B cell (primary cell): ENCODE results near the gene JPH3. TPM values are rescaled to one million over a fixed set of nuclear protein-coding genes. Genes with fewer than 3 reads are reported as not detected.
"Not testable (repeated sequence)": the region's sequence is repeated elsewhere in the genome, so short reads cannot be mapped to it uniquely, and the experiment has no call there.

Experiments
- ATAC-seq: fragments of 200-7000 bp; cut with Tn5 transposase; one replicate; pipeline ENCODE4 v1.10.0; 2021; ENCODE audit warnings: low read depth, mild to moderate bottlenecking, moderate number of reproducible peaks, moderate library complexity
- CTCF ChIA-PET: fragments of 350-600 bp; sonication (Branson Sonifier 250); formaldehyde crosslinking; loops from one replicate; lab custom pipeline; 2021; ENCODE audit warnings: antibody characterized with exemption, inconsistent platforms; lab: Charles Lee
- POLR2A ChIA-PET: fragments of 350-600 bp; sonication (Branson Sonifier 250); formaldehyde crosslinking; loops from one replicate; lab custom pipeline; 2021; ENCODE audit warnings: antibody characterized with exemption; lab: Charles Lee
- DNase-seq: peaks from one replicate; pipeline ENCODE4 v3.0.0; 2013
- H2AFZ ChIP-seq: 2 replicates; pipeline ENCODE4 v1.6.1; 2012; ENCODE audit warnings: mild to moderate bottlenecking, low read depth, low read length; ENCODE audit not compliant: insufficient read depth, poor library complexity, severe bottlenecking
- H3K27ac ChIP-seq, 2 donors: 1 replicate in 1 of 2; 2 replicates in 1 of 2; pipeline ENCODE4 v1.5.1; 2012 to 2013; ENCODE audit warnings: low read length in 2 of 2, mild to moderate bottlenecking in 2 of 2, moderate library complexity in 1 of 2
- H3K27me3 ChIP-seq, 4 experiments: fragments of 200-600 bp in 1 of 4; sonication (generic) in 1 of 4; replicated peaks in 1 of 4; 1 replicate in 2 of 4; 2 replicates in 2 of 4; pipeline versions ENCODE4 v1.6.1 to v1.7.0; 2013 to 2016; ENCODE audit warnings: low read length in 3 of 4, mild to moderate bottlenecking in 2 of 4, mixed read lengths in 1 of 4, moderate library complexity in 1 of 4; ENCODE audit not compliant: insufficient read depth in 4 of 4, control insufficient read depth in 3 of 4; ENCODE audit errors: control extremely low read depth in 1 of 4
- H3K36me3 ChIP-seq, 2 experiments: replicated peaks in 1 of 2; 1 replicate in 1 of 2; 2 replicates in 1 of 2; pipeline versions ENCODE4 v1.6.1 to v1.7.1; 2013; ENCODE audit warnings: low read length in 1 of 2; ENCODE audit not compliant: insufficient read depth in 2 of 2, control insufficient read depth in 1 of 2; ENCODE audit errors: control extremely low read depth in 1 of 2, extremely low read depth in 1 of 2
- H3K4me1 ChIP-seq, 2 donors: fragments of 200-600 bp in 1 of 2; sonication (generic) in 1 of 2; 1 replicate in 1 of 2; 2 replicates in 1 of 2; pipeline versions ENCODE4 v1.5.1 to v1.6.1; 2013 to 2017; ENCODE audit warnings: low read length in 2 of 2; ENCODE audit not compliant: control insufficient read depth in 2 of 2, insufficient read depth in 2 of 2
- H3K4me2 ChIP-seq: replicated peaks from 2 replicates; pipeline ENCODE3; 2012; ENCODE audit warnings: mild to moderate bottlenecking, low read depth, low read length; ENCODE audit not compliant: poor library complexity, severe bottlenecking
- H3K4me3 ChIP-seq, 5 experiments: fragments of 200-600 bp in 1 of 5; sonication (generic) in 1 of 5; 1 replicate in 3 of 5; 2 replicates in 2 of 5; pipeline versions ENCODE4 v1.5.1 to v1.7.0; 2011 to 2016; ENCODE audit warnings: low read length in 4 of 5, mild to moderate bottlenecking in 4 of 5, low read depth in 2 of 5, control low read depth in 1 of 5, moderate library complexity in 1 of 5; ENCODE audit not compliant: insufficient read depth in 1 of 5; ENCODE audit errors: control extremely low read depth in 1 of 5, extremely low read depth in 1 of 5
- H3K79me2 ChIP-seq: fragments of 200-600 bp; sonication (generic); one replicate; pipeline ENCODE4 v1.6.0; 2016; ENCODE audit warnings: low read length; ENCODE audit not compliant: control insufficient read depth, insufficient read depth
- H3K9ac ChIP-seq: fragments of 200-600 bp; sonication (generic); 2 replicates; pipeline ENCODE4 v1.6.1; 2017; ENCODE audit warnings: mild to moderate bottlenecking, low read length, moderate library complexity
- H3K9me3 ChIP-seq, 3 donors: one replicate each; pipeline versions ENCODE4 v1.6.1 to v1.7.1; 2013; ENCODE audit warnings: low read length in 2 of 3; ENCODE audit not compliant: control insufficient read depth in 2 of 3, insufficient read depth in 1 of 3; ENCODE audit errors: control extremely low read depth in 1 of 3
- H4K20me1 ChIP-seq: 2 replicates; pipeline ENCODE4 v1.6.0; 2012; ENCODE audit warnings: mild to moderate bottlenecking, low read length; ENCODE audit not compliant: insufficient read depth, control insufficient read depth, poor library complexity, severe bottlenecking
- H3K27ac Mint-ChIP-seq: one replicate; pipeline ENCODE4 v1.8.0; 2021; ENCODE audit warnings: mixed read lengths
- H3K27me3 Mint-ChIP-seq: one replicate; pipeline ENCODE4 v1.8.0; 2021; ENCODE audit warnings: mixed read lengths
- H3K4me1 Mint-ChIP-seq: one replicate; pipeline ENCODE4 v1.8.0; 2021; ENCODE audit warnings: mixed read lengths
- H3K4me3 Mint-ChIP-seq: one replicate; pipeline ENCODE4 v1.8.0; 2021; ENCODE audit warnings: mixed read lengths
- H3K9me3 Mint-ChIP-seq: one replicate; pipeline ENCODE4 v1.8.0; 2022; ENCODE audit warnings: mixed read lengths; ENCODE audit not compliant: insufficient read depth
- EZH2 ChIP-seq: IDR thresholded peaks from 2 replicates; pipeline ENCODE4 v1.6.1; 2012; ENCODE audit warnings: borderline replicate concordance, low read depth, mild to moderate bottlenecking, moderate library complexity, low read length; ENCODE audit not compliant: insufficient read depth, poor library complexity, severe bottlenecking
- WGBS: methylation state at CpG from one replicate; pipeline ENCODE4 v1.1.5; 2013; ENCODE audit warnings: missing lambda C conversion rate; ENCODE audit not compliant: insufficient coverage; 5-methylcytosine and 5-hydroxymethylcytosine counted together
- intact Hi-C: fragments of 100-400 bp; cut with micrococcal nuclease; formaldehyde crosslinking; loops from one replicate; pipeline ENCODE4 v1.10.0; 2022
- polyA plus RNA-seq: library from polyadenylated mRNA; depleted of rRNA; stranded (reverse); fragments of >200 nt; gene quantifications from 2 replicates; pipeline ENCODE4 v1.2.3, GENCODE V29; 2012
- total RNA-seq, 2 donors: library from RNA; stranded (reverse); fragments of 120-200 nt in 1 of 2; gene quantifications; 1 replicate in 1 of 2; 2 replicates in 1 of 2; pipeline versions ENCODE4 v1.2.3 to v1.2.4, GENCODE V29; 2013 to 2022
- TF ChIP-seq, protein P1 (sequence below): fragments of 200-600 bp; IDR thresholded peaks from one replicate; pipeline ENCODE4 v1.8.0; 2022; ENCODE audit warnings: antibody characterized with exemption, mild to moderate bottlenecking

Gene JPH3
- total and polyA plus RNA-seq, 2 donors (not counting 1 experiment from before 2014, with no cell fraction given): not detected

DNA sequence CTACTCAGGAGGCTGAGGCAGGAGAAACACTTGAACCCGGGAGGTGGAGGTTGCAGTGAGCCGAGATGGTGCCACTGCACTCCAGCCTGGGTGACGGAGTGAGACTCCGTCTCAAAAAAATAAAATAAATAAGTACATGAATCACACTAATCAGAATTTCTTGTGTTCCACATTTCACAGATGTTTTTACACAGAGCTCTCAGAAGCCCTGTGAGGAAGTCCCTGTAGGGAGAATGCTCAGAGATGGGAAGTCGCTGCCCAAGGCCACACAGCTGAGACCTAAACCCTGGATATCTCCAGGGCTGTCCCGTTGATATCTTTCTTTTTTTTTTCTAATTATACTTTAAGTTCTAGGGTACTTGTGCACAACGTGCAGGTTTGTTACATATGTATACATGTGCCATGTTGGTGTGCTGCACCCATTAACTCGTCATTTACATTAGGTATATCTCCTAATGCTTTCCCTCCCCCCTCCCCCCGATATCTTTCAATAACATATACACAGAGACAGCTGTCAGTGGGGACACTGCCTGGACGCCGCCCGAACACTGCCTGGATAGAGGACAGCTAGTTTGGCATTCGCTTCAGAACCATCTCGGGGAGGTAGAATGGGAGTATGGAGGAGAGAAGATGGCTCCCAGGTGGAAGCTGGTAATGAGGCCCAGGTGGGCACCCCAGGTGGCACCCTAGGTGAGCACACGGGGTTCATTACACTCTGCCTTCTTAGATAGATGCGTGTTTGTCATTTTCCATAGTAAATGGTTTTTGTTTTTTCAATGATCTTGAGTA lies 24.0 kb upstream of the JPH3 start:
- H3K4me3 Mint-ChIP-seq, H3K4me3 ChIP-seq, H3K4me2 ChIP-seq, H3K79me2 ChIP-seq, H3K36me3 ChIP-seq, H3K9me3 Mint-ChIP-seq, H3K4me1 Mint-ChIP-seq, H3K9ac ChIP-seq, H3K4me1 ChIP-seq, intact Hi-C loops, H3K9me3 ChIP-seq, CTCF ChIA-PET, POLR2A ChIA-PET, H3K27ac ChIP-seq, H4K20me1 ChIP-seq, DNase-seq, H3K27me3 ChIP-seq, ATAC-seq, H2AFZ ChIP-seq, H3K27ac Mint-ChIP-seq: not testable (repeated sequence)
- H3K27me3 Mint-ChIP-seq: peaks cover 37% of the 10 kb centered on the region
- WGBS: 92% methylated on average over 7 of the region's 16 CpGs

DNA sequence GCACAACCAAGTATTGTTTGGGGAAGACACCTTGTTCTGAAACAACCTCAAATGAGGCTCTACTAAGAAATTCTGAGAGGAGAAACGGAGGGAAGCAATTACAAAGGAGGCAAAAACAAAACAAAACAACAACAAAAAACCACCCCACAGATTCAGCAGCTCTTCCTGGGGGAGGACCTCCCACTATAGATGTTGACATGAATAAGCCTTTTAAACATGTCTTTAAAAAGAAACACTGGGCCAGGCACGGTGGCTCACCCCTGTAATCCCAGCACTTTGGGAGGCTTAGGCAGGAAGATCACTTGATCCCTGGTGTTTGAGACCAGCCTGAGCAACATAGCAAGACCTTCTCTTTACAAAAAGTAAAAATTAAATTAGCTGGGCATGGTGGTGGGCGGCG lies 22.6 kb upstream of the JPH3 start:
- Histone ChIP-seq H3K9ac (no peak overlapping the region), H4K20me1 (no peaks in the 10 kb centered on the region), H3K9me3 (peaks cover 0 to 9% (median 0%) of the 10 kb centered on the region in 3 donors), H2AFZ (no peak overlapping the region), H3K27me3 (peaks cover 0 to 9% (median 2%) of the 10 kb centered on the region in 4 experiments), H3K27ac (no peak overlapping the region), H3K4me1 (no peaks in the 10 kb centered on the region), H3K36me3 (no peaks in the 10 kb centered on the region), H3K4me3 (no peak overlapping the region), H3K4me2 (no peak overlapping the region), H3K79me2 (no peaks in the 10 kb centered on the region)
- intact Hi-C loops: no loop called here
- no peak for TF ChIP-seq EZH2
- TF ChIP-seq, protein P1, sequence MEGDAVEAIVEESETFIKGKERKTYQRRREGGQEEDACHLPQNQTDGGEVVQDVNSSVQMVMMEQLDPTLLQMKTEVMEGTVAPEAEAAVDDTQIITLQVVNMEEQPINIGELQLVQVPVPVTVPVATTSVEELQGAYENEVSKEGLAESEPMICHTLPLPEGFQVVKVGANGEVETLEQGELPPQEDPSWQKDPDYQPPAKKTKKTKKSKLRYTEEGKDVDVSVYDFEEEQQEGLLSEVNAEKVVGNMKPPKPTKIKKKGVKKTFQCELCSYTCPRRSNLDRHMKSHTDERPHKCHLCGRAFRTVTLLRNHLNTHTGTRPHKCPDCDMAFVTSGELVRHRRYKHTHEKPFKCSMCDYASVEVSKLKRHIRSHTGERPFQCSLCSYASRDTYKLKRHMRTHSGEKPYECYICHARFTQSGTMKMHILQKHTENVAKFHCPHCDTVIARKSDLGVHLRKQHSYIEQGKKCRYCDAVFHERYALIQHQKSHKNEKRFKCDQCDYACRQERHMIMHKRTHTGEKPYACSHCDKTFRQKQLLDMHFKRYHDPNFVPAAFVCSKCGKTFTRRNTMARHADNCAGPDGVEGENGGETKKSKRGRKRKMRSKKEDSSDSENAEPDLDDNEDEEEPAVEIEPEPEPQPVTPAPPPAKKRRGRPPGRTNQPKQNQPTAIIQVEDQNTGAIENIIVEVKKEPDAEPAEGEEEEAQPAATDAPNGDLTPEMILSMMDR: no peak
- H3K27ac Mint-ChIP-seq: no peak overlapping the region
- H3K27me3 Mint-ChIP-seq: peaks cover 48% of the 10 kb centered on the region
- no peaks in the 10 kb centered on the region for H3K4me1 Mint-ChIP-seq
- no peak for ATAC-seq
- no peak for DNase-seq
- H3K9me3 Mint-ChIP-seq: no peaks in the 10 kb centered on the region
- WGBS: 91% methylated on average over 3 of the region's 4 CpGs
- CTCF ChIA-PET: no interaction called here
- POLR2A ChIA-PET: no interaction called here
- no peak overlapping the region for H3K4me3 Mint-ChIP-seq
